Measurements from ENCODE around the gene CDC34. TPM values are rescaled to one million over a fixed set of nuclear protein-coding genes. Genes with fewer than 3 reads are reported as not detected.

CDC34 gene
- total RNA-seq, 1 donor from 2014 or later, result 42.5 TPM

DNA sequence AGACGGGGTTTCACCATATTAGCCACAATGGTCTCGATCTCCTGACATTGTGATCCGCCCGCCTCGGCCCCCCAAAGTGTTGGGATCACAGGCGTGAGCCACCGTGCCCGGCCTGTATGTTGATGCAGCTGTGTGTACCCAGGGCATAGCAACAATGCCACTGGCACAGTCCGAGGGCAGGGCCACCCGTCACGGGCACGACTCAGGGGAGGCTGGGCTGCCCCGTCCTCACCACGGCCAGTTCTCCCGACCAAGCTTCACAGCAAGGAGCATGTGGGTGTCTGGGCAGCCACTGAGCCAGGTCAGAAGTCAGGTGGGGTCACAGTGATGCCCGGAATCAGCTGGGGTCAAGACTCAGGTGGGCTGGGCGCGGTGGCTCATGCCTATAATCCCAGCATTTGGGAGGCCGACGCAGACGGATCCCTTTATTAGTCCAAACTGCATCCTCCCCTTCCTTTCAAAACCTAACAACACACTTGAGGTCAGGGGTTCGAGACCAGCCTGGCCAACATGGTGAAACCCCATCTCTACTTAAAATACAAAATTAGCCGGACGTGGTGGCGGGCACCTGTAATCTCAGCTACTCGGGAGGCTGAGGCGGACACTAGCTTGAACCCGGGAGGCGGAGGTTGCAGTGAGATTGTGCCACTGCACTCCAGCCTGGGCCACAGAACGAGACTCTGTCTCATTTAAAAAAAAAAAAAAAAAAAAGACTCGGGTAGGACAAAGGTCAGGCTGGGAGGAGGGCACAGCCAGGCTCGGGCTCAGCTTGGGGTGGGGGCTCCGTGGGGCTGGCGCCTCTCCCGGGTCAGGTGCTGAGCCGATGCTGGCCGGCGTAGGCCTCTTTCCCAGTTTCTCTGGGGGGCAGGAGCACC is 1.2 kb upstream of the CDC34 start:
- H3K4me1 ChIP-seq, result peaks cover 14% of the 10 kb centered on the region
- H3K27me3 ChIP-seq, result peaks cover 8% of the 10 kb centered on the region
- H2AFZ ChIP-seq (replicated peaks), result peak overlapping the region; percentile 99
- peak overlapping the region; percentile 77 for H3K4me2 ChIP-seq
- Mint-ChIP-seq H3K4me3 (peak overlapping the region; percentile 88), H3K4me1 (peaks cover 39% of the 10 kb centered on the region), H3K36me3 (peaks cover 3% of the 10 kb centered on the region), H3K27me3 (ENCODE audit: insufficient read depth, low read depth) (peaks cover 4% of the 10 kb centered on the region), H3K27ac (no peak overlapping the region), H3K9me3 (peaks cover 3% of the 10 kb centered on the region)
- H3K9ac ChIP-seq, result no peak overlapping the region
- peak overlapping the region; percentile 99 for H3K4me3 ChIP-seq
- H3K79me2 ChIP-seq (ENCODE audit: low read depth), result peaks cover 33% of the 10 kb centered on the region
- no peak for DNase-seq (ENCODE audit: low spot score)
- H3F3A ChIP-seq (ENCODE audit: low read depth), result peaks cover 28% of the 10 kb centered on the region
- no peaks in the 10 kb centered on the region for H3K36me3 ChIP-seq
- H3K9me3 ChIP-seq (ENCODE audit: low read depth), result no peaks in the 10 kb centered on the region
- TF ChIP-seq EZH2phosphoT487 (IDR thresholded peaks at IDR 0.05) (no peak), EZH2 (IDR thresholded peaks at IDR 0.05) (no peak)
- TF ChIP-seq, protein P1, sequence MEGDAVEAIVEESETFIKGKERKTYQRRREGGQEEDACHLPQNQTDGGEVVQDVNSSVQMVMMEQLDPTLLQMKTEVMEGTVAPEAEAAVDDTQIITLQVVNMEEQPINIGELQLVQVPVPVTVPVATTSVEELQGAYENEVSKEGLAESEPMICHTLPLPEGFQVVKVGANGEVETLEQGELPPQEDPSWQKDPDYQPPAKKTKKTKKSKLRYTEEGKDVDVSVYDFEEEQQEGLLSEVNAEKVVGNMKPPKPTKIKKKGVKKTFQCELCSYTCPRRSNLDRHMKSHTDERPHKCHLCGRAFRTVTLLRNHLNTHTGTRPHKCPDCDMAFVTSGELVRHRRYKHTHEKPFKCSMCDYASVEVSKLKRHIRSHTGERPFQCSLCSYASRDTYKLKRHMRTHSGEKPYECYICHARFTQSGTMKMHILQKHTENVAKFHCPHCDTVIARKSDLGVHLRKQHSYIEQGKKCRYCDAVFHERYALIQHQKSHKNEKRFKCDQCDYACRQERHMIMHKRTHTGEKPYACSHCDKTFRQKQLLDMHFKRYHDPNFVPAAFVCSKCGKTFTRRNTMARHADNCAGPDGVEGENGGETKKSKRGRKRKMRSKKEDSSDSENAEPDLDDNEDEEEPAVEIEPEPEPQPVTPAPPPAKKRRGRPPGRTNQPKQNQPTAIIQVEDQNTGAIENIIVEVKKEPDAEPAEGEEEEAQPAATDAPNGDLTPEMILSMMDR (IDR thresholded peaks at IDR 0.05), result no peak
- H3K27ac ChIP-seq, result peak overlapping the region; percentile 88
- peaks cover 32% of the 10 kb centered on the region for H4K20me1 ChIP-seq (ENCODE audit: low read depth)

DNA sequence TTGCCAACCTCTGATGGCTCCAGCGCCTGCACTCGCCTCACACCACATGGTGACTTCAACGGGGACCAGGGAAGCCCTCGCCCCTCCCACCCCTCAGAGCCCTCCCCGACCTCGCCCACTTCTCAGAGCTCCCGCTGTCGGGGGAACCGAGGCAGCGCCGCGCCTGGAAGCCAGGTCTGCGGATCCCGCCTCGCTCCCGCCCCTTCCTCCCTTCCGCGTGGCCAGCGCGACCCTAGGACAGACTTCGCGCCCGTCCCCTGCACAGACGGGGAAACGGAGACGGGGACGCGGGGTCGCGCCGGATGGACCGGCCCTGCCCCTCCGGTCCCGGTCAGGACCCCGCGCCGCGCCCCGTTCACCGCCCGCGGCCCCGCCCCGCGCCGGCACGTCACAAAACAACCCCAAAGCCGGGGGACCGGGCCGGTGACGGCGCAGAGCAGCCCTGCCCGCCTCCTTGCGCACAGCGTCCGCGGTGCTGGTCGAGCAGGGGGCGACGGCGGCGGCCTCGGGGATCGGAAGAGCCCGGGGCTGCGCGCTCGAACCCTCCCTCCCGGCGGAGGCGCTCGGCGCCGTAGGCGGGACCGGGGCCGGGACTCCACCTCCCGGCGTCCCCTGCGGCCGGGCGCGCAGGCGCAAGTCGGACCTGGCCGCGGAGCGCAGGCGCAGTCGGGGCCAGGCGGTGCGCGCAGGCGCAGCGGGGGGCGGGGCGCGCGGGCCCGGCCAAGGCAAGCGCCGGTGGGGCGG is 379 bp upstream of the CDC34 start:
- Mint-ChIP-seq H3K9me3 (peaks cover 3% of the 10 kb centered on the region), H3K27me3 (ENCODE audit: insufficient read depth, low read depth) (peaks cover 4% of the 10 kb centered on the region), H3K27ac (no peak overlapping the region), H3K4me3 (peak overlapping the region; percentile 88), H3K4me1 (peaks cover 32% of the 10 kb centered on the region), H3K36me3 (peaks cover 3% of the 10 kb centered on the region)
- H3K79me2 ChIP-seq (ENCODE audit: low read depth), result peaks cover 35% of the 10 kb centered on the region
- peaks cover 28% of the 10 kb centered on the region for H3F3A ChIP-seq (ENCODE audit: low read depth)
- H3K36me3 ChIP-seq, result no peaks in the 10 kb centered on the region
- peaks cover 38% of the 10 kb centered on the region for H4K20me1 ChIP-seq (ENCODE audit: low read depth)
- H3K4me1 ChIP-seq, result peaks cover 13% of the 10 kb centered on the region
- H3K27ac ChIP-seq, result peak overlapping the region; percentile 88
- H3K4me3 ChIP-seq, result peak overlapping the region; percentile 99
- H3K4me2 ChIP-seq, result peak overlapping the region; percentile 77
- peak overlapping the region; percentile 99 for H2AFZ ChIP-seq (replicated peaks)
- H3K9ac ChIP-seq, result no peak overlapping the region
- H3K27me3 ChIP-seq, result peaks cover 2% of the 10 kb centered on the region
- DNase-seq (ENCODE audit: low spot score), result peak; percentile 97
- H3K9me3 ChIP-seq (ENCODE audit: low read depth), result no peaks in the 10 kb centered on the region
- TF ChIP-seq, protein P1 (IDR thresholded peaks at IDR 0.05), result peak; percentile 18
- TF ChIP-seq EZH2phosphoT487 (IDR thresholded peaks at IDR 0.05) (no peak), EZH2 (IDR thresholded peaks at IDR 0.05) (no peak)

DNA sequence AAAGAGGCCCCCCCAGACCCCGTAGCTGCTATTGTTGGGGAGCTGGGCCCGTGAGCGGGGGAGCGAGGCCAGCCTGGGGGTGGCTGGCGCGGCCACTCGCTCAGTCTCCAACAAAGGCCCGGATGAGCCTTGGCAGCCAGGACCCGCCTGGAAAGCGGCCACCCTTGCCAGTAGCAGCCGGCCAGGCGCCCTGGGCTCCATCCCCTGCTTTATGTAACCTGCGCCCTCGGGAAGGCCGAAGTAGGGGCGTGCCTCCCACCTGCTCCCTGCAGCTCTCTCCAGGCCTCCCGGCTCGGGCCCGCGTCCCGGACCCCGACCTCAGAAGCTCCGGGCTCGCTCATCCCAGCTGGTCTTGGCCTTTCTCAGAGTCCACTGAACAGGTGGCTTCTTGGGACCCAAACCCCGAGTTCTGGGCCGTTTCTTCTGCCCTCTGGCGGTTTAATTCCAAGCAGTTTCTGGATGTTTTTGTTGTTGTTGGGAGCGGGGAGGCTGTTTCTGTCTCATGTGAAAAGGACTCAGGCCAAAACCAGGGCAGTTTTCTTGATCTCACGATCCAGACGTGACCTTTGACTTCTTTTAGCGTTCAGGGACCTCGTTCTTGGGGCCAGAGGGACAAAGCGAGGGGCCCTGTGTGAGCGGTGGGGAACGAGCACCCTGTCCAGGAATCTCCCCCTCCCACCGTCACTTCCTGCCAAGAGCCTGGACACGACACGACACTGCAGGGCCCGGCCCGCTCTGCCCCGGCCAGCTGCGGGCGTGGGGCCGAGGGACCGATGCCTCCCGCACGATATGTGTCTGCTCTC is 1.2 kb downstream of the CDC34 start:
- Mint-ChIP-seq H3K27ac (peak overlapping the region; percentile 93), H3K27me3 (ENCODE audit: insufficient read depth, low read depth) (peaks cover 3% of the 10 kb centered on the region), H3K36me3 (peaks cover 3% of the 10 kb centered on the region), H3K9me3 (peaks cover 3% of the 10 kb centered on the region), H3K4me1 (peaks cover 26% of the 10 kb centered on the region), H3K4me3 (peak overlapping the region; percentile 93)
- TF ChIP-seq, protein P1 (IDR thresholded peaks at IDR 0.05), result peak; percentile 71
- TF ChIP-seq EZH2phosphoT487 (IDR thresholded peaks at IDR 0.05), result no peak
- no peak for TF ChIP-seq EZH2 (IDR thresholded peaks at IDR 0.05)
- H3K9me3 ChIP-seq (ENCODE audit: low read depth), result no peaks in the 10 kb centered on the region
- H3K4me2 ChIP-seq, result peak overlapping the region; percentile 93
- no peak overlapping the region for H2AFZ ChIP-seq (replicated peaks)
- peaks cover 35% of the 10 kb centered on the region for H3K79me2 ChIP-seq (ENCODE audit: low read depth)
- peak overlapping the region; percentile 93 for H3K9ac ChIP-seq
- peaks cover 50% of the 10 kb centered on the region for H4K20me1 ChIP-seq (ENCODE audit: low read depth)
- H3K27me3 ChIP-seq, result no peaks in the 10 kb centered on the region
- peak overlapping the region; percentile 18 for H3K27ac ChIP-seq
- DNase-seq (ENCODE audit: low spot score), result peak; percentile 86
- H3K4me1 ChIP-seq, result peaks cover 13% of the 10 kb centered on the region
- H3K4me3 ChIP-seq, result peak overlapping the region; percentile 97
- H3F3A ChIP-seq (ENCODE audit: low read depth), result peaks cover 28% of the 10 kb centered on the region
- no peaks in the 10 kb centered on the region for H3K36me3 ChIP-seq

Measured in neural progenitor cell (in vitro differentiated cells).